A549 treated with AZD9567 at 1 μM for 4 hours (cell line): Measurements from ENCODE around the gene C9orf78. TPM values are rescaled to one million over a fixed set of nuclear protein-coding genes. Genes with fewer than 3 reads are reported as not detected.

Source experiments
- total RNA-seq: library from RNA; stranded (reverse); fragments of 200-300 nt; extraction: Qiagen RNA extraction; gene quantifications from 5 replicates; pipeline ENCODE4 v1.2.3, GENCODE V29; 2022; ENCODE audit not compliant: insufficient read depth

Gene C9orf78, protein sequence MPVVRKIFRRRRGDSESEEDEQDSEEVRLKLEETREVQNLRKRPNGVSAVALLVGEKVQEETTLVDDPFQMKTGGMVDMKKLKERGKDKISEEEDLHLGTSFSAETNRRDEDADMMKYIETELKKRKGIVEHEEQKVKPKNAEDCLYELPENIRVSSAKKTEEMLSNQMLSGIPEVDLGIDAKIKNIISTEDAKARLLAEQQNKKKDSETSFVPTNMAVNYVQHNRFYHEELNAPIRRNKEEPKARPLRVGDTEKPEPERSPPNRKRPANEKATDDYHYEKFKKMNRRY
- total RNA-seq: 48.4 to 53.9 TPM (median 51.9 TPM) in 5 replicates

DNA sequence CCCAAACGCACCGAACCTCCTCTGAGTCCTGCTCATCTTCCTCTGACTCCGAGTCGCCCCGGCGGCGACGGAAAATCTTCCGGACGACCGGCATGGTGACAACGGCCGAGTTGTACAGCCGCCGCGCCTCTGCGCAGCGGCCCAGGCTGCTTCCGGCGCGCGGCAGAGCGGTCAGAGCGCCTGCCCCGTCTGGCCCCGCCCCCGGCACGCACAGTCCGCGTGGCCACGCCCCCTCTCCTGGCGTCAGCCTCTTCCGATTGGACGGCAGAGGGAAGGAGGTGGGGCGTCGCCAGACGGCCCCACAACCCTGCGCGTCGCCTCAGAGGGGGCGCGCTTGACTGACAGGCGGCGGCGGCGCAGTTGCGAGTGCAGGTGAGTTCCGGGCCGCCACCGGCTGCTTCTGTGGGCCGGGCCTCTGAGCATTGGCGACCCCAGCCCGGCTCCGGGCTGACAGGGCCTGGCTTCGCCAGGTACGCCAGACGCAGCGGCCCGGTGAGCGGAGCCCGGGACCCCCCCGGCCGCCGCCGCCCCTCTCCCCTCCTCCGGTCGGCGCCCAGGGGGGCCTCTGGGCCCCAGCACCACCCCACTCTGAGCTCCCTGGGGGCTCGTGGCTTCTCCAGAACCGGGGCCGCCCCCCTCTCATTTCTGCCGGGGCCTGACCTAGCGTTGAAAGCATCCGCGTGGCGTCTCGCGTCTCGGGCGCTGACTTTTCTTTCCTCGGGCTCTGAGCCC lies at the start of gene C9orf78, which contains the start of gene USP20:
TSS of gene C9orf78 (minus strand) at position 148 of the 732 bp plus-strand sequence. CDS start at position 94, 54 bp downstream.
TSS of gene USP20 (plus strand) at position 331 of the 732 bp plus-strand sequence. CDS start 17,098 bp downstream, outside the sequence.

DNA sequence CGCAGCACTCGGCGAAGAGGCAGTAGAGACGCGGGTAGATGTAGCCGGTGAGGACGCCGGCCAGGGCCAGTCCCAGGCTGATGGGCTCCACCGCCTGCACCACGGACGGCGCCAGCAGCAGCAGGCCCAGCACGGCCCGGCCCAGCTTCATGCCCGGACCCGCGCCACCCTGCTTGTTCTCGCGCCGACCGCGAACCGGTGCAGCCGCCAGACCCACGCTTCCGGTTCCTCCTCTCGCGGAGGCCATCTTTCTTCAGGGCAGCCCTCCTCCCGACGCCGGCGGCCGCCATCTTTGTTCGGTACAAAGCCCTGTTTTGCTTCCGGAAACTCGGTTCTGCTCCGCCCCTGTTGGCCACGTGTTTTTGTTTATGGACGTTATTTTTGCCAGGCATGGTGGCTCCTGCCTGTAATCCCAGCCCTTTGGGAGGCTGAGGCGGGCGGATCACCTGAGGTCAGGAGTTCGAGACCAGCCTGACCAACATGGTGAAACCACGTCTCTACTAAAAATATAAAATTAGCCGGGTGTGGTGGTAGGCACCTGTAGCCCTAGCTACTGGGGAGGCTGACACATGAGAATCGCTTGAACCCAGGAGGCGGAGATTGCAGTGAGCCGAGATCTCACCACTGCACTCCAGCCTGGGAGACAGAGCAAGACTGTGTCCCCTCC lies 11.0 kb downstream of the C9orf78 start, which contains the start of gene TOR1A:
TSS of gene TOR1A (minus strand) at position 202 of the 667 bp plus-strand sequence. CDS start at position 151, 51 bp downstream.

DNA sequence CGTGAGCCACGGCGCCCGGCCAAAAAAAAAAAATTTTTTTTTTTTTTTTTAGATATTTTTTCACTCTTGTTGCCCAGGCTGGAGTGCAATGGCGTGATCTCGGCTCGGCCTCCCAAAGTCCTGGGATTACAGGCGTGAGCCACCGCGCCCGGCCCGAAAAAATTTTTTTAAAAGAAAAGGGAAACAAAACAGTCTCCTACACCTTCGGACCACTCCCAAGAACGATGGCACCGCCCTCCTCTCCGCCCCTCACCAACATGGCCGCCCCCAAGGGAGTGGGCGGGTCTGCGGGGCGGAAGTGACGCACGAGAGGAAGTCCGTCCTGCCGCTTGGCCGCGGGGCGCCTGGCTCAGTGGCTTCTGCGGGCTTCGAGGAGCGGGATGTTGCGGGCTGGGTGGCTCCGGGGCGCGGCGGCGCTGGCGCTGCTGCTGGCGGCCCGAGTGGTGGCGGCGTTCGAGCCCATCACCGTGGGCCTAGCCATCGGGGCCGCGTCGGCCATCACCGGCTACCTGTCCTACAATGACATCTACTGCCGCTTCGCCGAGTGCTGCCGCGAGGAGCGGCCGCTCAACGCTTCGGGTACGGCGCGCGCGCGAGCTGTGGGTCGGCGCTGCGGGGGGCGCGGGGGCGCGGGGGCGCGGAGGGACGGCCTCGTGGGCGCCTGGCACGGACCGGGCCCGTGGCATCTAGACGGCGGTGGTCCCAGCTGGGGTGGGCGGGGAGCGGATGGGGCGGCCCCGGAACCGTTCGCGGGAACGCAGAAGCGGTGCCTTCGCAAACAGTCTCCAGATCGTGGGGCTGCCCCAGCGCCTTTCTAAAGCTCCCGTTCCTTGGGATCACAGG lies 32.0 kb downstream of the C9orf78 start, which contains the start of gene TOR1B:
TSS of gene TOR1B (plus strand) at position 352 of the 843 bp plus-strand sequence. CDS start at position 381, 29 bp downstream.

Other genes with a start within 250 kb of the C9orf78 start
- 0.10 to 0.15 TPM in 2 of 5 replicates, not detected in the others for gene C9orf50, start 214.2 kb downstream of the C9orf78 start, total RNA-seq
- 93.1 to 112 TPM (median 95.2 TPM) in 5 replicates for gene NTMT1, start 209.1 kb downstream of the C9orf78 start, total RNA-seq
- 20.6 to 26.7 TPM (median 26.5 TPM) in 5 replicates for gene ASB6, start 193.1 kb downstream of the C9orf78 start, total RNA-seq
- 3.3 to 8.7 TPM (median 7.6 TPM) in 5 replicates for gene PRRX2, start 169.6 kb downstream of the C9orf78 start, total RNA-seq
- gene PTGES, start 82.2 kb downstream of the C9orf78 start, total RNA-seq: 132 to 150 TPM (median 135 TPM) in 5 replicates
- 21.4 to 28.2 TPM (median 25.6 TPM) in 5 replicates for gene TOR1B, start 32.1 kb downstream of the C9orf78 start, total RNA-seq
- gene TOR1A, start 11.1 kb downstream of the C9orf78 start, total RNA-seq: 58.8 to 68.0 TPM (median 64.2 TPM) in 5 replicates
- gene USP20, start 183 bp upstream of the C9orf78 start, total RNA-seq: 2.2 to 7.3 TPM (median 6.9 TPM) in 5 replicates
- gene FNBP1, start 207.9 kb upstream of the C9orf78 start, total RNA-seq: 12.9 to 15.5 TPM (median 14.2 TPM) in 5 replicates
- gene GPR107, start 218.6 kb upstream of the C9orf78 start, total RNA-seq: 24.6 to 27.8 TPM (median 27.5 TPM) in 5 replicates